Esophagus muscularis mucosa (tissue), 3 donors: ENCODE data around the gene ZSCAN18.

ENCODE experiments used
- POLR2AphosphoS5 ChIP-seq, 2 donors: sonication (generic); formaldehyde crosslinking; IDR thresholded peaks; one replicate each; pipeline ENCODE4 v1.6.1; 2017; ENCODE audit warnings: antibody characterized with exemption in 2 of 2
- TF ChIP-seq, protein P1 (sequence below), 3 experiments: fragments of 200-600 bp in 2 of 3; fragments of 450-650 bp in 1 of 3; sonication (generic) in 2 of 3; IDR thresholded peaks; one replicate each; pipeline ENCODE4 v1.5.1; 2017 to 2019; ENCODE audit warnings: antibody characterized with exemption in 3 of 3, mild to moderate bottlenecking in 2 of 3, moderate library complexity in 1 of 3

- no peak for TF ChIP-seq POLR2AphosphoS5 (IDR thresholded peaks at IDR 0.05)
- TF ChIP-seq, protein P1, sequence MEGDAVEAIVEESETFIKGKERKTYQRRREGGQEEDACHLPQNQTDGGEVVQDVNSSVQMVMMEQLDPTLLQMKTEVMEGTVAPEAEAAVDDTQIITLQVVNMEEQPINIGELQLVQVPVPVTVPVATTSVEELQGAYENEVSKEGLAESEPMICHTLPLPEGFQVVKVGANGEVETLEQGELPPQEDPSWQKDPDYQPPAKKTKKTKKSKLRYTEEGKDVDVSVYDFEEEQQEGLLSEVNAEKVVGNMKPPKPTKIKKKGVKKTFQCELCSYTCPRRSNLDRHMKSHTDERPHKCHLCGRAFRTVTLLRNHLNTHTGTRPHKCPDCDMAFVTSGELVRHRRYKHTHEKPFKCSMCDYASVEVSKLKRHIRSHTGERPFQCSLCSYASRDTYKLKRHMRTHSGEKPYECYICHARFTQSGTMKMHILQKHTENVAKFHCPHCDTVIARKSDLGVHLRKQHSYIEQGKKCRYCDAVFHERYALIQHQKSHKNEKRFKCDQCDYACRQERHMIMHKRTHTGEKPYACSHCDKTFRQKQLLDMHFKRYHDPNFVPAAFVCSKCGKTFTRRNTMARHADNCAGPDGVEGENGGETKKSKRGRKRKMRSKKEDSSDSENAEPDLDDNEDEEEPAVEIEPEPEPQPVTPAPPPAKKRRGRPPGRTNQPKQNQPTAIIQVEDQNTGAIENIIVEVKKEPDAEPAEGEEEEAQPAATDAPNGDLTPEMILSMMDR (IDR thresholded peaks at IDR 0.05) = no peak
These were observed 36.2 kb upstream of the ZSCAN18 start for GRCh38 chr19:58134244-58134643.
